HepG2 (cell line): ENCODE measurements around the gene MLX. TPM values are rescaled to one million over a fixed set of nuclear protein-coding genes. Genes with fewer than 3 reads are reported as not detected.
A peak's percentile ranks its signal among the peaks of the same experiment; 100 is the strongest.

Source experiments
- ARID2 ChIP-seq: sonication (generic); formaldehyde crosslinking; IDR thresholded peaks from 2 replicates; pipeline ENCODE4 v1.8.1; 2022; ENCODE audit warnings: mild to moderate bottlenecking, missing genetic modification reagents, borderline replicate concordance
- BHLHE40 ChIP-seq: IDR thresholded peaks from 2 replicates; pipeline ENCODE4 v1.6.1; 2011; ENCODE audit warnings: low read length, improper control_type of control experiment
- IKZF1 ChIP-seq: fragments of 450-650 bp; IDR thresholded peaks from 2 replicates; pipeline ENCODE4 v1.7.1; 2016
- NFE2L2 ChIP-seq: fragments of 150-350 bp; IDR thresholded peaks from 2 replicates; pipeline ENCODE4 v1.6.1; 2014; ENCODE audit warnings: low read length
- NFRKB ChIP-seq: fragments of 450-650 bp; IDR thresholded peaks from 2 replicates; pipeline ENCODE4 v1.6.1; 2017
- SOX6 ChIP-seq, 2 experiments: fragments of 450-650 bp in 1 of 2; sonication (generic) in 1 of 2; formaldehyde crosslinking in 1 of 2; IDR thresholded peaks; 2 replicates each; pipeline versions ENCODE4 v1.4.0 to v1.6.1; 2017 to 2020; ENCODE audit warnings: antibody characterized with exemption in 1 of 2, mild to moderate bottlenecking in 1 of 2, missing genetic modification reagents in 1 of 2
- SP5 ChIP-seq: IDR thresholded peaks from 2 replicates; pipeline ENCODE4 v1.6.1; 2016; ENCODE audit warnings: low read depth, borderline replicate concordance
- TBX3 ChIP-seq: fragments of 450-650 bp; IDR thresholded peaks from 2 replicates; pipeline ENCODE4 v1.6.1; 2017; ENCODE audit warnings: antibody characterized with exemption, mild to moderate bottlenecking, inconsistent platforms, borderline replicate concordance
- TCF7L2 ChIP-seq: IDR thresholded peaks from 2 replicates; pipeline ENCODE4 v1.6.1; 2011; ENCODE audit warnings: mild to moderate bottlenecking, low read depth, low read length, moderate library complexity
- ZNF101 ChIP-seq: sonication (generic); formaldehyde crosslinking; IDR thresholded peaks from 2 replicates; pipeline ENCODE4 v1.4.0; 2020; ENCODE audit warnings: mild to moderate bottlenecking, low read depth, missing genetic modification reagents, borderline replicate concordance
- ZNF468 ChIP-seq: sonication (generic); formaldehyde crosslinking; IDR thresholded peaks from 2 replicates; pipeline ENCODE4 v1.8.0; 2022; ENCODE audit warnings: mild to moderate bottlenecking, moderate library complexity, missing genetic modification reagents
- ZNF496 ChIP-seq: sonication (generic); formaldehyde crosslinking; IDR thresholded peaks from 2 replicates; pipeline ENCODE4 v1.8.1; 2023; ENCODE audit warnings: mild to moderate bottlenecking, moderate library complexity, missing genetic modification reagents; ENCODE audit not compliant: insufficient replicate concordance
- ZNF563 ChIP-seq: sonication (generic); formaldehyde crosslinking; IDR thresholded peaks from 2 replicates; pipeline ENCODE4 v1.8.0; 2022; ENCODE audit warnings: mild to moderate bottlenecking, moderate library complexity, missing genetic modification reagents
- ZNF564 ChIP-seq: sonication (generic); formaldehyde crosslinking; IDR thresholded peaks from 2 replicates; pipeline ENCODE4 v1.8.1; 2023; ENCODE audit warnings: mild to moderate bottlenecking, missing genetic modification reagents
- polyA plus RNA-seq, 8 experiments: library from polyadenylated mRNA; depleted of rRNA in 3 of 8; stranded (reverse) in 7 of 8; unstranded in 1 of 8; fragments of >200 nt; fragmentation: Illumina TruSeq in 4 of 8; extraction: Trizol in 4 of 8; gene quantifications; 2 replicates each; pipeline versions ENCODE4 v1.2.1 to v1.2.3, GENCODE V29; 2011 to 2016; ENCODE audit warnings: low read depth in 4 of 8, missing spikeins in 1 of 8, mixed read lengths in 1 of 8; ENCODE audit not compliant: insufficient read depth in 1 of 8
- total RNA-seq, 5 experiments: library from RNA; depleted of rRNA; stranded (reverse); fragments of >200 nt; fragmentation: Illumina TruSeq; extraction: Trizol; gene quantifications; 2 replicates each; pipeline ENCODE4 v1.2.3, GENCODE V29; 2016; ENCODE audit warnings: low read depth in 1 of 5
- TF ChIP-seq, protein P1 (sequence below): sonication (generic); formaldehyde crosslinking; IDR thresholded peaks from 2 replicates; pipeline ENCODE4 v1.5.1; 2020; ENCODE audit warnings: missing genetic modification reagents, mild to moderate bottlenecking, borderline replicate concordance
- TF ChIP-seq, protein P2 (sequence below): sonication (generic); formaldehyde crosslinking; IDR thresholded peaks from 2 replicates; pipeline ENCODE4 v1.5.1; 2020; ENCODE audit warnings: missing genetic modification reagents, mild to moderate bottlenecking, borderline replicate concordance
- TF ChIP-seq, protein P3 (sequence below): fragments of 450-650 bp; IDR thresholded peaks from 2 replicates; pipeline ENCODE4 v1.6.1; 2016
- TF ChIP-seq, protein P4 (sequence below): sonication (generic); formaldehyde crosslinking; IDR thresholded peaks from 2 replicates; pipeline ENCODE4 v1.5.0; 2020; ENCODE audit warnings: missing genetic modification reagents, mild to moderate bottlenecking, borderline replicate concordance
- TF ChIP-seq, protein P5 (sequence below): IDR thresholded peaks from 2 replicates; pipeline ENCODE4 v1.6.1; 2016; ENCODE audit warnings: control low read depth
- TF ChIP-seq, protein P6 (sequence below): sonication (generic); formaldehyde crosslinking; IDR thresholded peaks from 2 replicates; pipeline ENCODE4 v1.4.0; 2020; ENCODE audit warnings: missing genetic modification reagents, mild to moderate bottlenecking, borderline replicate concordance
- TF ChIP-seq, protein P7 (sequence below): sonication (generic); formaldehyde crosslinking; IDR thresholded peaks from 2 replicates; pipeline ENCODE4 v1.5.1; 2020; ENCODE audit warnings: mild to moderate bottlenecking, missing genetic modification reagents, moderate library complexity

MLX gene
- total and polyA plus RNA-seq, 2 of the 13 experiments (the other 11 are each of a cell fraction or from before 2014, with no cell fraction given) = 38.9 to 74.4 TPM

DNA sequence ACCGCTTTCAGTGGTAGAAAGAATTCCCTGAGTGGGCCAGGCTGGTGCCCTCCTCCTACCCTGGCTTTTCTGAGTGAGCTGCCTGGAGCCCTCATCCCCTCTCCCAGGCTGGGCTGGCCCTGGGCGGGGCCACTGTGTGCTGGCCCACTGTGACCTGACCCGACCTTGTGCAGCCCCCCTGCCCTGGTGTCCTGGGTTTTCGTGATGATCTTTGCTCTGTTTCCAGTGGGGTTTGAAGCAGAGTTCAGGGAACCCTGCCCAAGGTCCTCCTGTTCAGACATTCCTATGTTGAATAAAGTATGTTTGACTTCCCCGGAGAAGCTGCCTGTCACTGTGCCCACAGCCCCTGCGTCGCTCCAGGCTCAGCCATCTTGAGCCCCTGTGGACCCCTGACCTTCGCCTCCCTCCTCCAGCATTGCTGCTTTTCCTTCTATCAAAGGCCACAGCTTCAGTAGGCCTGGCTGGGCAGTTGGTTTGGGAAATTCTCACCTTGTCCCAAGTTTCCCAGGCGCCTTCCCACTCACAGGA, 44.6 kb upstream of the MLX start (continued):
- TF ChIP-seq, protein P1, sequence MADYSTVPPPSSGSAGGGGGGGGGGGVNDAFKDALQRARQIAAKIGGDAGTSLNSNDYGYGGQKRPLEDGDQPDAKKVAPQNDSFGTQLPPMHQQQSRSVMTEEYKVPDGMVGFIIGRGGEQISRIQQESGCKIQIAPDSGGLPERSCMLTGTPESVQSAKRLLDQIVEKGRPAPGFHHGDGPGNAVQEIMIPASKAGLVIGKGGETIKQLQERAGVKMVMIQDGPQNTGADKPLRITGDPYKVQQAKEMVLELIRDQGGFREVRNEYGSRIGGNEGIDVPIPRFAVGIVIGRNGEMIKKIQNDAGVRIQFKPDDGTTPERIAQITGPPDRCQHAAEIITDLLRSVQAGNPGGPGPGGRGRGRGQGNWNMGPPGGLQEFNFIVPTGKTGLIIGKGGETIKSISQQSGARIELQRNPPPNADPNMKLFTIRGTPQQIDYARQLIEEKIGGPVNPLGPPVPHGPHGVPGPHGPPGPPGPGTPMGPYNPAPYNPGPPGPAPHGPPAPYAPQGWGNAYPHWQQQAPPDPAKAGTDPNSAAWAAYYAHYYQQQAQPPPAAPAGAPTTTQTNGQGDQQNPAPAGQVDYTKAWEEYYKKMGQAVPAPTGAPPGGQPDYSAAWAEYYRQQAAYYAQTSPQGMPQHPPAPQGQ = no peak
- TF ChIP-seq TCF7L2 = no peak
- peak; percentile 96 for TF ChIP-seq ZNF564 (CRISPR knock-in tag)
- TF ChIP-seq, protein P2, sequence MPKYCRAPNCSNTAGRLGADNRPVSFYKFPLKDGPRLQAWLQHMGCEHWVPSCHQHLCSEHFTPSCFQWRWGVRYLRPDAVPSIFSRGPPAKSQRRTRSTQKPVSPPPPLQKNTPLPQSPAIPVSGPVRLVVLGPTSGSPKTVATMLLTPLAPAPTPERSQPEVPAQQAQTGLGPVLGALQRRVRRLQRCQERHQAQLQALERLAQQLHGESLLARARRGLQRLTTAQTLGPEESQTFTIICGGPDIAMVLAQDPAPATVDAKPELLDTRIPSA (CRISPR knock-in tag) = no peak
- no peak for TF ChIP-seq ARID2
- peak; percentile 40; the same call in 1 of the 2 replicates for TF ChIP-seq SP5 (CRISPR knock-in tag)
- TF ChIP-seq, protein P3, sequence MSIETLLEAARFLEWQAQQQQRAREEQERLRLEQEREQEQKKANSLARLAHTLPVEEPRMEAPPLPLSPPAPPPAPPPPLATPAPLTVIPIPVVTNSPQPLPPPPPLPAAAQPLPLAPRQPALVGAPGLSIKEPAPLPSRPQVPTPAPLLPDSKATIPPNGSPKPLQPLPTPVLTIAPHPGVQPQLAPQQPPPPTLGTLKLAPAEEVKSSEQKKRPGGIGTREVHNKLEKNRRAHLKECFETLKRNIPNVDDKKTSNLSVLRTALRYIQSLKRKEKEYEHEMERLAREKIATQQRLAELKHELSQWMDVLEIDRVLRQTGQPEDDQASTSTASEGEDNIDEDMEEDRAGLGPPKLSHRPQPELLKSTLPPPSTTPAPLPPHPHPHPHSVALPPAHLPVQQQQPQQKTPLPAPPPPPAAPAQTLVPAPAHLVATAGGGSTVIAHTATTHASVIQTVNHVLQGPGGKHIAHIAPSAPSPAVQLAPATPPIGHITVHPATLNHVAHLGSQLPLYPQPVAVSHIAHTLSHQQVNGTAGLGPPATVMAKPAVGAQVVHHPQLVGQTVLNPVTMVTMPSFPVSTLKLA = no peak
- no peak for TF ChIP-seq ZNF496 (CRISPR knock-in tag)
- TF ChIP-seq NFRKB = no peak
- TF ChIP-seq ZNF468 (CRISPR knock-in tag) = no peak
- TF ChIP-seq TBX3 = no peak
- TF ChIP-seq IKZF1 = no peak
- no peak for TF ChIP-seq BHLHE40
- TF ChIP-seq, protein P4, sequence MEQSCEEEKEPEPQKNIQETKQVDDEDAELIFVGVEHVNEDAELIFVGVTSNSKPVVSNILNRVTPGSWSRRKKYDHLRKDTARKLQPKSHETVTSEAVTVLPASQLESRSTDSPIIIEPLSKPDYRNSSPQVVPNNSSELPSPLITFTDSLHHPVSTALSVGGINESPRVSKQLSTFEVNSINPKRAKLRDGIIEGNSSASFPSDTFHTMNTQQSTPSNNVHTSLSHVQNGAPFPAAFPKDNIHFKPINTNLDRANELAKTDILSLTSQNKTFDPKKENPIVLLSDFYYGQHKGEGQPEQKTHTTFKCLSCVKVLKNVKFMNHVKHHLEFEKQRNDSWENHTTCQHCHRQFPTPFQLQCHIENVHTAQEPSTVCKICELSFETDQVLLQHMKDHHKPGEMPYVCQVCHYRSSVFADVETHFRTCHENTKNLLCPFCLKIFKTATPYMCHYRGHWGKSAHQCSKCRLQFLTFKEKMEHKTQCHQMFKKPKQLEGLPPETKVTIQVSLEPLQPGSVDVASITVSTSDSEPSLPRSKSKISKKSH (CRISPR knock-in tag) = 0 out of 2 replicates have a peak, but pooled peaks have one; percentile 3
- TF ChIP-seq, protein P5, sequence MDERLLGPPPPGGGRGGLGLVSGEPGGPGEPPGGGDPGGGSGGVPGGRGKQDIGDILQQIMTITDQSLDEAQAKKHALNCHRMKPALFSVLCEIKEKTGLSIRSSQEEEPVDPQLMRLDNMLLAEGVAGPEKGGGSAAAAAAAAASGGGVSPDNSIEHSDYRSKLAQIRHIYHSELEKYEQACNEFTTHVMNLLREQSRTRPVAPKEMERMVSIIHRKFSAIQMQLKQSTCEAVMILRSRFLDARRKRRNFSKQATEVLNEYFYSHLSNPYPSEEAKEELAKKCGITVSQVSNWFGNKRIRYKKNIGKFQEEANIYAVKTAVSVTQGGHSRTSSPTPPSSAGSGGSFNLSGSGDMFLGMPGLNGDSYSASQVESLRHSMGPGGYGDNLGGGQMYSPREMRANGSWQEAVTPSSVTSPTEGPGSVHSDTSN = no peak
- no peak for TF ChIP-seq SOX6 (IDR thresholded peaks at IDR 0.05)
- TF ChIP-seq SOX6 (CRISPR knock-in tag; IDR thresholded peaks at IDR 0.05) = peak; percentile 64
- TF ChIP-seq, protein P6, sequence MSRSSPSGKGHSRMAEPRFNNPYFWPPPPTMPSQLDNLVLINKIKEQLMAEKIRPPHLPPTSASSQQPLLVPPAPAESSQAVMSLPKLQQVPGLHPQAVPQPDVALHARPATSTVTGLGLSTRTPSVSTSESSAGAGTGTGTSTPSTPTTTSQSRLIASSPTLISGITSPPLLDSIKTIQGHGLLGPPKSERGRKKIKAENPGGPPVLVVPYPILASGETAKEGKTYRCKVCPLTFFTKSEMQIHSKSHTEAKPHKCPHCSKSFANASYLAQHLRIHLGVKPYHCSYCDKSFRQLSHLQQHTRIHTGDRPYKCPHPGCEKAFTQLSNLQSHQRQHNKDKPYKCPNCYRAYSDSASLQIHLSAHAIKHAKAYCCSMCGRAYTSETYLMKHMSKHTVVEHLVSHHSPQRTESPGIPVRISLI (CRISPR knock-in tag) = no peak
- TF ChIP-seq, protein P7, sequence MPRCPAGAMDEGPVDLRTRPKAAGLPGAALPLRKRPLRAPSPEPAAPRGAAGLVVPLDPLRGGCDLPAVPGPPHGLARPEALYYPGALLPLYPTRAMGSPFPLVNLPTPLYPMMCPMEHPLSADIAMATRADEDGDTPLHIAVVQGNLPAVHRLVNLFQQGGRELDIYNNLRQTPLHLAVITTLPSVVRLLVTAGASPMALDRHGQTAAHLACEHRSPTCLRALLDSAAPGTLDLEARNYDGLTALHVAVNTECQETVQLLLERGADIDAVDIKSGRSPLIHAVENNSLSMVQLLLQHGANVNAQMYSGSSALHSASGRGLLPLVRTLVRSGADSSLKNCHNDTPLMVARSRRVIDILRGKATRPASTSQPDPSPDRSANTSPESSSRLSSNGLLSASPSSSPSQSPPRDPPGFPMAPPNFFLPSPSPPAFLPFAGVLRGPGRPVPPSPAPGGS (CRISPR knock-in tag) = no peak
- no peak for TF ChIP-seq NFE2L2
- no peak for TF ChIP-seq ZNF101
- 0 out of 2 replicates have a peak, but pooled peaks have one; percentile 59 for TF ChIP-seq ZNF563 (CRISPR knock-in tag)
